NCI-H2107 treated with DMSO at 0.1 percent for 48 hours (cell line): ENCODE data around the gene POLR1F.

Experiments used
- DNase-seq: peaks from one replicate; lab custom pipeline; 2025; ENCODE audit not compliant: unreplicated experiment; lab: John Stamatoyannopoulos, UW

The POLR1F gene

GRCh38 chr7:19675816-19676215 lies 33.0 kb downstream of the POLR1F start:
- no peak for DNase-seq

GRCh38 chr7:19674266-19674960 lies 34.4 kb downstream of the POLR1F start:
- no peak for DNase-seq

GRCh38 chr7:19670806-19671205 lies 38.0 kb downstream of the POLR1F start:
- DNase-seq: no peak

- peak; percentile 35 for DNase-seq
Observed at GRCh38 chr7:19665399-19666008, 43.3 kb downstream of the POLR1F start.

GRCh38 chr7:19663816-19664462 lies 44.9 kb downstream of the POLR1F start:
- peak; percentile 8 for DNase-seq

GRCh38 chr7:19648791-19649190 lies 60.0 kb downstream of the POLR1F start:
- DNase-seq: no peak
